HEK293 (cell line): ENCODE measurements around the gene CRYBA4.

ENCODE experiments used
- ZFP3 ChIP-seq: fragments of 450-650 bp; formaldehyde crosslinking; IDR thresholded peaks from 2 replicates; pipeline ENCODE4 v1.5.1; 2016; ENCODE audit warnings: low read depth, missing biosample characterization, missing genetic modification characterization
- ZNF140 ChIP-seq: fragments of 450-650 bp; formaldehyde crosslinking; IDR thresholded peaks from 2 replicates; pipeline ENCODE4 v1.5.1; 2016; ENCODE audit warnings: missing biosample characterization, missing genetic modification characterization
- ZNF585B ChIP-seq: fragments of 450-650 bp; formaldehyde crosslinking; IDR thresholded peaks from 2 replicates; pipeline ENCODE4 v1.5.1; 2016; ENCODE audit warnings: missing biosample characterization, missing genetic modification characterization
- ZNF785 ChIP-seq: fragments of 450-650 bp; formaldehyde crosslinking; IDR thresholded peaks from 2 replicates; pipeline ENCODE4 v1.5.1; 2016; ENCODE audit warnings: missing biosample characterization, missing genetic modification characterization
- TF ChIP-seq, protein P1 (sequence below): fragments of 450-650 bp; formaldehyde crosslinking; IDR thresholded peaks from 2 replicates; pipeline ENCODE4 v1.5.1; 2016; ENCODE audit warnings: missing biosample characterization, missing genetic modification characterization
- TF ChIP-seq, protein P2 (sequence below): fragments of 450-650 bp; formaldehyde crosslinking; IDR thresholded peaks from 2 replicates; pipeline ENCODE4 v1.5.1; 2016; ENCODE audit warnings: missing biosample characterization, missing genetic modification characterization
- TF ChIP-seq, protein P3 (sequence below): IDR thresholded peaks from 2 replicates; pipeline ENCODE4 v1.6.1; 2011; ENCODE audit warnings: mild to moderate bottlenecking, low read depth, low read length, borderline replicate concordance
- TF ChIP-seq, protein P4 (sequence below): fragments of 450-650 bp; formaldehyde crosslinking; IDR thresholded peaks from 2 replicates; pipeline ENCODE4 v1.5.1; 2016; ENCODE audit warnings: missing biosample characterization, missing genetic modification characterization, low read depth

DNA sequence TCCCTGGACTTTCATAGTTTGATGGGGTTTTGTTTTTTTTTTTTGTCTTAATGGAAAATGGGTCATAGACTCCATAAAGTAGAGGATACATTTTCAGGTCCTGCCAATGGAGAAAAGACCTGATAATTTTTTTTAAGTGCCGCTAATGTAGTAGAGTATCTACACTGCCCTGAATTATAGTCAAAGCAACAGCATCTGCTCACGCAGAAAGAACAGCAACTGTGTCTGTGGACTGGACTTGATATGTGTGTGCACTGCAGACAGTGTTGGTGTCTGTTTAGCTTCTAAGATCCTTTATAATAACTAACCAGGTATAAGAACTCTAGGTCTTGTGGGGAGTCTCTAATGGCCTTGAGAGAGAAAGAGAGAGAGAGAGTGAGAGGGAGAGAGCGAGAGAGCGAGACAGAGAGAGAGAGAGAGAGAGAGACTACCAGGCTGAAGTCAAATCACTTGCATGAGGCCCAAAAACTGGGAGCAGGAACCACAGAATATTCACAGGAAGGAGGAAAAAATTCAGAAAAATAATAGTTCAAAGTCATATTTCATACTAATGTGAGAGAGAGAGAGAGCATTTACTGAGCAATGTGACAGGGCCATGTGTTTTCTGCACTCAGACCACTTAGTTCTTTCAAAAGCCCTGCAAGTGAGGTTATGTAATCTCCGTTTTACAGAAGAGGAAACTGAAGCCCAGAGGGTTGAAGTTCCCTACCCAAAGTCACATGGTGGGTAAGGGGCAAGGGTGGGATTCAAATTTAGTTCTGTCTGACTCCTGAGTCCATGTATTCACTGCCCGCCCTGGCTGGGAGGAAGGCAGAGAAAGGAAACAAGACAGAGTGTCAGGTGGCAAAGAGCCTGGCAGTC is 27.0 kb downstream of the CRYBA4 start:
- TF ChIP-seq, protein P1, sequence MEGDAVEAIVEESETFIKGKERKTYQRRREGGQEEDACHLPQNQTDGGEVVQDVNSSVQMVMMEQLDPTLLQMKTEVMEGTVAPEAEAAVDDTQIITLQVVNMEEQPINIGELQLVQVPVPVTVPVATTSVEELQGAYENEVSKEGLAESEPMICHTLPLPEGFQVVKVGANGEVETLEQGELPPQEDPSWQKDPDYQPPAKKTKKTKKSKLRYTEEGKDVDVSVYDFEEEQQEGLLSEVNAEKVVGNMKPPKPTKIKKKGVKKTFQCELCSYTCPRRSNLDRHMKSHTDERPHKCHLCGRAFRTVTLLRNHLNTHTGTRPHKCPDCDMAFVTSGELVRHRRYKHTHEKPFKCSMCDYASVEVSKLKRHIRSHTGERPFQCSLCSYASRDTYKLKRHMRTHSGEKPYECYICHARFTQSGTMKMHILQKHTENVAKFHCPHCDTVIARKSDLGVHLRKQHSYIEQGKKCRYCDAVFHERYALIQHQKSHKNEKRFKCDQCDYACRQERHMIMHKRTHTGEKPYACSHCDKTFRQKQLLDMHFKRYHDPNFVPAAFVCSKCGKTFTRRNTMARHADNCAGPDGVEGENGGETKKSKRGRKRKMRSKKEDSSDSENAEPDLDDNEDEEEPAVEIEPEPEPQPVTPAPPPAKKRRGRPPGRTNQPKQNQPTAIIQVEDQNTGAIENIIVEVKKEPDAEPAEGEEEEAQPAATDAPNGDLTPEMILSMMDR, result no peak
- no peak for TF ChIP-seq ZNF785 (tag by site-specific recombination)
- TF ChIP-seq ZNF585B (tag by site-specific recombination), result no peak
- TF ChIP-seq ZNF140 (tag by site-specific recombination), result no peak
- TF ChIP-seq, protein P2, sequence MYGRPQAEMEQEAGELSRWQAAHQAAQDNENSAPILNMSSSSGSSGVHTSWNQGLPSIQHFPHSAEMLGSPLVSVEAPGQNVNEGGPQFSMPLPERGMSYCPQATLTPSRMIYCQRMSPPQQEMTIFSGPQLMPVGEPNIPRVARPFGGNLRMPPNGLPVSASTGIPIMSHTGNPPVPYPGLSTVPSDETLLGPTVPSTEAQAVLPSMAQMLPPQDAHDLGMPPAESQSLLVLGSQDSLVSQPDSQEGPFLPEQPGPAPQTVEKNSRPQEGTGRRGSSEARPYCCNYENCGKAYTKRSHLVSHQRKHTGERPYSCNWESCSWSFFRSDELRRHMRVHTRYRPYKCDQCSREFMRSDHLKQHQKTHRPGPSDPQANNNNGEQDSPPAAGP (tag by site-specific recombination), result no peak
- TF ChIP-seq, protein P3, sequence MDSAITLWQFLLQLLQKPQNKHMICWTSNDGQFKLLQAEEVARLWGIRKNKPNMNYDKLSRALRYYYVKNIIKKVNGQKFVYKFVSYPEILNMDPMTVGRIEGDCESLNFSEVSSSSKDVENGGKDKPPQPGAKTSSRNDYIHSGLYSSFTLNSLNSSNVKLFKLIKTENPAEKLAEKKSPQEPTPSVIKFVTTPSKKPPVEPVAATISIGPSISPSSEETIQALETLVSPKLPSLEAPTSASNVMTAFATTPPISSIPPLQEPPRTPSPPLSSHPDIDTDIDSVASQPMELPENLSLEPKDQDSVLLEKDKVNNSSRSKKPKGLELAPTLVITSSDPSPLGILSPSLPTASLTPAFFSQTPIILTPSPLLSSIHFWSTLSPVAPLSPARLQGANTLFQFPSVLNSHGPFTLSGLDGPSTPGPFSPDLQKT, result no peak
- TF ChIP-seq ZFP3 (tag by site-specific recombination), result no peak
- TF ChIP-seq, protein P4, sequence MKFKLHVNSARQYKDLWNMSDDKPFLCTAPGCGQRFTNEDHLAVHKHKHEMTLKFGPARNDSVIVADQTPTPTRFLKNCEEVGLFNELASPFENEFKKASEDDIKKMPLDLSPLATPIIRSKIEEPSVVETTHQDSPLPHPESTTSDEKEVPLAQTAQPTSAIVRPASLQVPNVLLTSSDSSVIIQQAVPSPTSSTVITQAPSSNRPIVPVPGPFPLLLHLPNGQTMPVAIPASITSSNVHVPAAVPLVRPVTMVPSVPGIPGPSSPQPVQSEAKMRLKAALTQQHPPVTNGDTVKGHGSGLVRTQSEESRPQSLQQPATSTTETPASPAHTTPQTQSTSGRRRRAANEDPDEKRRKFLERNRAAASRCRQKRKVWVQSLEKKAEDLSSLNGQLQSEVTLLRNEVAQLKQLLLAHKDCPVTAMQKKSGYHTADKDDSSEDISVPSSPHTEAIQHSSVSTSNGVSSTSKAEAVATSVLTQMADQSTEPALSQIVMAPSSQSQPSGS (tag by site-specific recombination), result no peak
